COLO668 (cell line): ENCODE measurements around the gene SRY.
"Not testable (repeated sequence)": the region's sequence is repeated elsewhere in the genome, so short reads cannot be mapped to it uniquely, and the experiment has no call there.

ENCODE experiments used
- DNase-seq: peaks from one replicate; lab custom pipeline; 2025; ENCODE audit not compliant: unreplicated experiment; lab: John Stamatoyannopoulos, UW

Gene SRY

DNA sequence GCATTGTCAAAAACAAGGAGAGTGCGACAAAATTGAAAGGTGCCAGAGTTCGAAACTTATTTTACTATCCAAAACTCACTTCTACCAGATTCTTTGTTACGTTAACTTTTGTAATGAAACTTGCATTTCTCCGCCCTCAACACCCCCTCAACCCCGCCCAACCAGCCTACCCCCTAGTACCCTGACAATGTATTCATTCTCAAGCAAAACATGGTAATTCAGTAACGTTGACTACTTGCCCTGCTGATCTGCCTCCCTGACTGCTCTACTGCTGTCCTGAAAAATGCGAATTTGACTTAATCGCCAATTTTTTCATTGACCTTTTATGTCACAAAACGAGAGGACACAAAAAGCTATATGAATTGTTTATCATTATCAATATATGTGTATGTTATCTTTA lies at the start of gene SRY:
SRY (minus strand) TSS at position 83 of the 400 bp plus-strand sequence; CDS start at position 4, 79 bp downstream.
- DNase-seq = no peak

DNA sequence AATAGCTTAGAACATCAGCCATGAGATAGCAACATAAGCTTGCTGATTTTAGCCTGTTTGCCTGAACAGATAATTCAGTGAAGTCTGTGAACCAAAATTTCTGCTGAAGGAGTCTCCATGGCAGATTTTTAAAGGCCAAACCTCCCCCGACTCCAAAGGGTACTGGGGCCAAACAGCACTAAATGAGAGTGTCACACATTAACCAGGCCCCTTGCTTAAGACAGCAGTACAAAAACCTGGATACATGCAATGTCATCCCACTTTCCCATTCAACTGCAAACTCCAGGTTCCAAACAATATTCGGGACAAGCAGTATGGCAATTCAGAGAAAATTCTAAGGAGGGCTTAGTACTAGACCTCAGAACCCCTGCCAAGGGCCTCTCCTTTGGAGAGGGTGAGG lies 49.6 kb upstream of the SRY start:
- DNase-seq = no peak

DNA sequence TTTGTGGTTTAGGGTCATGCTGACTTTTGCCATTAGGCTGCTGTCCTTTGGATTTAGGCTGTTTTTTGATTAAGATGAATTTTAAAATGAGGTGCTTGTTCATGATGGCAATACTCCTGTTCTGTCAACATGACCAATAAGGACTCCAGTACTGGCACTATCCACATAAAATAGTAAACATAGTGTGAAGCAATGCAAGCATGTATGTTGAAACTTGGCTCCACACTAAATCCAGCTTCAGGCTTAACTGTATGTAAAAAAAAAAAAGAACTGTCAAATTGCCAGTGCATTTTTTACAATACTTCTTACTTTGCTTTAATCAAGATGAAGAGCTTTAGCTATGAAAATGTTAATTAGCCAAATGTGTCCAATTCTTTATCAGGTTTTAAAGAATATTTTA lies 47.7 kb upstream of the SRY start:
- DNase-seq = no peak

DNA sequence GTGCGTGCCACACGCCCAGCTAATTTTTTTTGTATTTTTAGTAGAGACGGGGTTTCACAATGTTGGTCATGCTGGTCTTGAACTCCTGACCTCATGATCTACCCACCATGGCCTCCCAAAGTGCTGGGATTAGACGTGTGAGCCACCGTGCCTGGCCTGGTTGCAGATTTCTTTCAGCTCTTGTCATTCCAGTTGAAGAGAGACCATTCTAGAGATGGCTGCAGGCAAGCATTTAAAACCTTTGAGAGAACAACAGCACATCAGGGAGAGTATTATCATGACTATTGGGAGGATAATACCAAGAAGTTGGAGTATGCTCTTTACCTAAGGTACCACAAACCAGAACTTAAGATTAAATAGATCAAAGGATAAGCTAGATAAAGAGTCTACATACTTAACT lies 41.0 kb upstream of the SRY start:
- no peak for DNase-seq

DNA sequence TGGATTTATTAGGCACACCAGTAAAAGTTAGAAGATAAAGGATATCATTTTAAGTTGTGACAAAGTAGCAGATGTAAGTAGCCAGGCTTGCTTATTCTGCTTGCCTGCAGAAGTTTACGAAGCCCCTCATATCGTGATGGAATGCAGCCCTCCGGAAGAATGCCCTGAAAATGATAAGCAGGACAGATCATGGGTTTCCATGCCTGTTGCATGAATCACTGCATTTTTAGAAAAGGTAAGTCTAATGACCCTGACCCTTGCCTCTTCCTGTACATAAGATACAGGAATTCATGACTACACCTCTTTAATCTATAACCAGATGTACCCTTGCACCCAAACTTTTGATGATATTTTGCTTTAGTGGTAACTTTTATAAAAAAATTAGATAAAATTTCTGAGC lies 37.0 kb upstream of the SRY start:
- no peak for DNase-seq

DNA sequence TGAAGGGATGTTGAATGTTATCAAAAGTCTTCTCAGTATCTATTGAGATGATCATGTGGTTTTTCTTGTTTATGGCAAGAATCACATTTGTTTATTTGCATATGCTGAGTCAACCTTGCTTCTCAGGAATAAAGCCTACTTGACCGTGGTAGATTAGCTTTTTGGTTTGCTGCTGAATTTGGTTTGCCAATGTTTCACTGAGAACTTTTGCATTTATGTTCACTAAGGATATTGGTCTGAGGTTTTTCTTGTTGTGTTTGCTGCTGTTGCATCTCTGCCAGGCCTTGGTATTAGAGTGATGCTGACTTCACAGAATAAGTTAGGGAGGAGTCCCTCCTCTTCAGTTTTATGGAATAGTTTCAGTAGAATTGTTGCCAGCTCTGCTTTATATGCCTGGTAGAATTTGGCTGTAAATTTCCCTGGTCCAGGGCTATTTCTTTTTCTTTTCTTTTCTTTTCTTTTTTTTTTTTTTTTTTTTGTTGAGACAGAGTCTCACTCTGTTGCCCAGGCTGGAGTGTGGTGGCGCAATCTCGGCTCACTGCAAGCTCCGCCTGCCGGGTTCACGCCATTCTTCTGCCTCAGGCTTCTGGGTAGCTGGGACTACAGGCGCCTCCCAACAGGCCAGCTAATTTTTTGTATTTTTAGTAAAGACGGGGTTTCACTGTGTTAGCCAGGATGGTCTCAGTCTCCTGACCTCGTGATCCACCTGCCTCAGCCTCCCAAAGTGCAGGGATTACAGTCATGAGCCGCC lies 29.8 kb upstream of the SRY start:
- not testable (repeated sequence) for DNase-seq

DNA sequence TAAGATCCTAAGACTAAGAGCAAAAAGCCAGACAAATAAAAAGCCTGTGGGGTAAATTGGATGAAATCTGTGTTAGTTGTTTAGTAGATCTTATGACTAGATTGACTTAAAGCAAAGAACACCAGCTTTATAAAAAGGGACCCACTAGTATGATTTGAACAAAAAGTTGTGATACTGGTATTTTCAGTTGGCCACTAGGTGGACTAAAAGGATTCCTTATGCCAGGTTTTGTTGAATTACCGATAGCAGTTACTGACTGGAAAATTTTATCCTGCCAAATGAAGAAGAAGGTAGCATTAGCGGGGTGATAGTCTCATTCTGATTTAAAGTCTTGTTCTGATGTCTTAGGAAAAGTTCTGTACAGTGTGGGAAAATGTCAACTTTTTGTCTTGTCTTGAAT lies 12.8 kb upstream of the SRY start:
- DNase-seq = no peak

DNA sequence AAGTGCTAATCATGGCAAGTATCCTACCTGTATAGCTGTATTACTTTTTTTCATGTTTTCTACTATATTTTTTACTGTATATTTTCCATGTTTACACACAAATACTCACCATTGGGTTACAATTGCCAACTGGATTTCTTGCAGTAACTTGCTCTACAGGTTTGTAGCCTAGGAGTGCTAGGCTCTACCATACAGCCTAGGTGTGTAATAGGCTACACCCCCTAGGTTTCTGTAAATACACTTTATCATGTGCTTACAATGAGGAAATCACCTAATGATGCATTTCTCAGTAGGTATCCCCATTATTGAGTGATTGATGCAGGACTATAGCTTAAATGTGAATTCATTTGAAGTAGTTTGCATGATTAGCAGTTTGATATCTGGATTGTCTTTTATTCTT lies 10.5 kb upstream of the SRY start:
- DNase-seq = no peak

DNA sequence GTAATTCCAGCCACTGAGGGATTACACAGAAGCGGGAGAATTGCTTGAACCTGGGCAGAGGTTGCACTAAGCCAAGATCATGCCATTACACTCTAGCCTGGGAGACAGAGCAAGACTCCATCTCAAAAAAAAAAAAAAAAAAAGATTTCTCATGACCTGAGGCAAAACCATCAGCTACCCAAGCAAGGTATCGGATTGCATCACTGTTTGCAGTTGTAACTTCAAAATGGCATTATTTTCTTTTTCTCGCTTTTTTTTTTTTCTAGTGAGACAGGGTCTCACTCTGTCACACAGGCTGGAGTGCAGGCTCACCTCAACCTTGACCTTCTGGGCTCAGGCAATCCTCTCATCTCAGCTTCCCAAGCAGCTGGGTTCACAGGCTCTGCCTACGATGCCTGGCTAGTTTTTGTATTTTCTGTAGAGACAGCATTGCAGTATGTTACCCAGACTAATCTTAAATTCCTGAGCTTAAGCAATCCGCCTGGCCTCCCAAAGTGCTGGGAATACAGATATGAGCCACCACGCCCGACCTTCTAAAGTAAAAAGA lies 9.6 kb upstream of the SRY start:
- no peak for DNase-seq

DNA sequence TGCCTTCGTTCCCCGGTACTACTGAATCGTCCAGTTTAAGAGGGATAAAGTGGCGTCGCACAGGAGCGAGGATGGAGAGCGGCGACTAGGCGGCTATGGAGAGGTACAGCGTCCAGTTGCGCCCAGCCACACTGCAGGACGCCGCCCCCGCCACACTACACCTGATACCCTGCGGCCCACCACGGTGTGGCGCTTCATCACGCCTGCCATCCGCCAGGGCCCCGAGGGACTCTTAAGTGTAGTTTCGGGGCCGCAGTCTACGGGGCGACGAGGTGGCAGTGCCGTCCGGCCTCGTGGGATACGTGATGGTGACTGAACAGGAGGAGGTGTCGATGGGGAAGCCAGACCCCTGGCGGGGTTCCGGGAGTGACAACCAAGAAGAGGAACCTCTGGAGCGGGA lies 2.3 kb upstream of the SRY start:
- no peak for DNase-seq

DNA sequence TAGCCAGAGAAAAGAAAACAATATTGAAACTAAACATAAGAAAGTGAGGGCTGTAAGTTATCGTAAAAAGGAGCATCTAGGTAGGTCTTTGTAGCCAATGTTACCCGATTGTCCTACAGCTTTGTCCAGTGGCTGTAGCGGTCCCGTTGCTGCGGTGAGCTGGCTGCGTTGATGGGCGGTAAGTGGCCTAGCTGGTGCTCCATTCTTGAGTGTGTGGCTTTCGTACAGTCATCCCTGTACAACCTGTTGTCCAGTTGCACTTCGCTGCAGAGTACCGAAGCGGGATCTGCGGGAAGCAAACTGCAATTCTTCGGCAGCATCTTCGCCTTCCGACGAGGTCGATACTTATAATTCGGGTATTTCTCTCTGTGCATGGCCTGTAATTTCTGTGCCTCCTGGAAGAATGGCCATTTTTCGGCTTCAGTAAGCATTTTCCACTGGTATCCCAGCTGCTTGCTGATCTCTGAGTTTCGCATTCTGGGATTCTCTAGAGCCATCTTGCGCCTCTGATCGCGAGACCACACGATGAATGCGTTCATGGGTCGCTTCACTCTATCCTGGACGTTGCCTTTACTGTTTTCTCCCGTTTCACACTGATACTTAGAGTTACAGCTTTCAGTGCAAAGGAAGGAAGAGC lies 488 bp downstream of the SRY start:
- DNase-seq = no peak
